Astrocyte of the spinal cord (primary cell): ENCODE measurements around the gene PKNOX2.

Source experiments
- DNase-seq: peaks from one replicate; pipeline ENCODE4 v3.0.0; 2011; ENCODE audit warnings: low read depth, low spot score
- H3K4me3 ChIP-seq: 2 replicates; pipeline ENCODE4 v1.5.1; 2011; ENCODE audit warnings: low read depth, mild to moderate bottlenecking, low read length, moderate library complexity
- CTCF ChIP-seq: IDR thresholded peaks from 2 replicates; pipeline ENCODE4 v1.5.1; 2012; ENCODE audit warnings: low read depth, mild to moderate bottlenecking, low read length, inconsistent platforms
- in situ Hi-C: cut with HindIII; loops from 2 replicates; pipeline ENCODE4 v1.10.0; 2017; ENCODE audit warnings: low sequenced_read_pairs

Gene PKNOX2

GRCh38 chr11:125202362-125202880 is 37.9 kb downstream of the PKNOX2 start:
- in situ Hi-C loops = no loop called here

GRCh38 chr11:125202977-125203376 is 38.4 kb downstream of the PKNOX2 start:
- DNase-seq = no peak
- H3K4me3 ChIP-seq = no peak overlapping the region
- in situ Hi-C loops = no loop called here
- no peak for TF ChIP-seq CTCF

More at GRCh38 chr11:125202362-125202880, 37.9 kb downstream of the PKNOX2 start:
- no peak for DNase-seq
- no peak overlapping the region for H3K4me3 ChIP-seq
- TF ChIP-seq CTCF = no peak

GRCh38 chr11:125207866-125208425 is 43.4 kb downstream of the PKNOX2 start:
- peak; percentile 13 for DNase-seq
- no peak for TF ChIP-seq CTCF
- no peak overlapping the region for H3K4me3 ChIP-seq
- in situ Hi-C loops = no loop called here

GRCh38 chr11:125210066-125210465 is 45.5 kb downstream of the PKNOX2 start:
- no peak for DNase-seq
- in situ Hi-C loops = no loop called here
- H3K4me3 ChIP-seq = no peak overlapping the region
- TF ChIP-seq CTCF = no peak

- TF ChIP-seq CTCF = no peak
- no peak overlapping the region for H3K4me3 ChIP-seq
- no peak for DNase-seq
- in situ Hi-C loops = no loop called here
Observed at GRCh38 chr11:125211191-125211947, 46.8 kb downstream of the PKNOX2 start.

- in situ Hi-C loops = no loop called here
- DNase-seq = no peak
- no peak for TF ChIP-seq CTCF
Observed at GRCh38 chr11:125211948-125212340, 47.4 kb downstream of the PKNOX2 start.

More at GRCh38 chr11:125211948-125212340, 47.4 kb downstream of the PKNOX2 start:
- H3K4me3 ChIP-seq = no peak overlapping the region
